ENCODE data around the gene AANAT.

DNA sequence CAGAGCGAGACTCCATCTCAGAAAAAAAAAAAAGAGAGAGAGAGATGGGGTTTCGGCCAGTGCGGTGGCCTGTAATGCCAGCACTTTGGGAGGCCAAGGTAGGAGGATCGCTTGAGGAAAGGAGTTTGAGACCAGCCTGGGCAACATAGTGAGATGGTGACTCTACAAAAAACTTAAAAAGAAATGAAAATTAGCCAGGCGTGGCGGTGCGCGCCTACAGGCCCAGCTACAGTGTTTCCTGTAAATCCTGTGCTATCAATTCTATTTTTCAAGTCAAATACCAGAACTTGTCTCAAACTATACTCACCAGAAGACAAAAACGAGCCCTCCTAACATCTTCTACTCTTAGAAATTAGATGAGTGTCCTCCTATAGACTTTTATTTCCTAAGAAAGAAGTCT lies 33.7 kb upstream of the AANAT start:
- TF ChIP-seq, protein P1, sequence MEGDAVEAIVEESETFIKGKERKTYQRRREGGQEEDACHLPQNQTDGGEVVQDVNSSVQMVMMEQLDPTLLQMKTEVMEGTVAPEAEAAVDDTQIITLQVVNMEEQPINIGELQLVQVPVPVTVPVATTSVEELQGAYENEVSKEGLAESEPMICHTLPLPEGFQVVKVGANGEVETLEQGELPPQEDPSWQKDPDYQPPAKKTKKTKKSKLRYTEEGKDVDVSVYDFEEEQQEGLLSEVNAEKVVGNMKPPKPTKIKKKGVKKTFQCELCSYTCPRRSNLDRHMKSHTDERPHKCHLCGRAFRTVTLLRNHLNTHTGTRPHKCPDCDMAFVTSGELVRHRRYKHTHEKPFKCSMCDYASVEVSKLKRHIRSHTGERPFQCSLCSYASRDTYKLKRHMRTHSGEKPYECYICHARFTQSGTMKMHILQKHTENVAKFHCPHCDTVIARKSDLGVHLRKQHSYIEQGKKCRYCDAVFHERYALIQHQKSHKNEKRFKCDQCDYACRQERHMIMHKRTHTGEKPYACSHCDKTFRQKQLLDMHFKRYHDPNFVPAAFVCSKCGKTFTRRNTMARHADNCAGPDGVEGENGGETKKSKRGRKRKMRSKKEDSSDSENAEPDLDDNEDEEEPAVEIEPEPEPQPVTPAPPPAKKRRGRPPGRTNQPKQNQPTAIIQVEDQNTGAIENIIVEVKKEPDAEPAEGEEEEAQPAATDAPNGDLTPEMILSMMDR (IDR thresholded peaks at IDR 0.05; ENCODE audit: extremely low read depth in 1 of 2, insufficient read depth in 1 of 2, low read depth in 1 of 2, low read length in 2 of 2) = no peak
- TF ChIP-seq EZH2 (IDR thresholded peaks at IDR 0.05; ENCODE audit: borderline replicate concordance, low read depth, low read length, severe bottlenecking) (no peak), JUN (IDR thresholded peaks at IDR 0.05; ENCODE audit: borderline replicate concordance, insufficient read depth, insufficient read length, low read depth) (no peak)

Measured in endothelial cell of umbilical vein (primary cell).